Measurements from ENCODE around the gene PDS5B. TPM values are rescaled to one million over a fixed set of nuclear protein-coding genes. Genes with fewer than 3 reads are reported as not detected.
A peak's percentile ranks its signal among the peaks of the same experiment; 100 is the strongest.

The PDS5B gene
- total RNA-seq, 4 donors from 2014 or later, result 10.0 to 91.3 (median 32.1) TPM

GRCh38 chr13:32639502-32640105 lies 53.4 kb downstream of the PDS5B start:
- Histone ChIP-seq H3K4me3 (no peak overlapping the region), H3K9me3 (no peaks in the 10 kb centered on the region), H3K4me1 (peaks cover 0 to 34% (median 13%) of the 10 kb centered on the region in 4 donors), H3K27me3 (no peaks in the 10 kb centered on the region), H3K27ac (no peak overlapping the region), H3K36me3 (no peaks in the 10 kb centered on the region)
- in situ Hi-C loops (cut with MboI; ENCODE audit: low pct_ligation_motif_present in 1 of 4, low pct_unique_long_range_greater_than_20kb in 1 of 4, low sequenced_read_pairs in 3 of 4) (loop anchor here in 2 of 4 donors (5.0 to 10.0 kb wide), 2 partner anchors 47 to 55 kb away; partner anchors contain the start of gene PDS5B (in 1 of the 2)), intact Hi-C loops (cut with DNase I; ENCODE audit: low total_unique reads) (loop anchor here (2.0 kb wide), 1 partner anchor 53 kb away; the partner anchor contains the start of gene PDS5B)
- TF ChIP-seq POLR2A (IDR thresholded peaks at IDR 0.05), result no peak
- TF ChIP-seq, protein P1, sequence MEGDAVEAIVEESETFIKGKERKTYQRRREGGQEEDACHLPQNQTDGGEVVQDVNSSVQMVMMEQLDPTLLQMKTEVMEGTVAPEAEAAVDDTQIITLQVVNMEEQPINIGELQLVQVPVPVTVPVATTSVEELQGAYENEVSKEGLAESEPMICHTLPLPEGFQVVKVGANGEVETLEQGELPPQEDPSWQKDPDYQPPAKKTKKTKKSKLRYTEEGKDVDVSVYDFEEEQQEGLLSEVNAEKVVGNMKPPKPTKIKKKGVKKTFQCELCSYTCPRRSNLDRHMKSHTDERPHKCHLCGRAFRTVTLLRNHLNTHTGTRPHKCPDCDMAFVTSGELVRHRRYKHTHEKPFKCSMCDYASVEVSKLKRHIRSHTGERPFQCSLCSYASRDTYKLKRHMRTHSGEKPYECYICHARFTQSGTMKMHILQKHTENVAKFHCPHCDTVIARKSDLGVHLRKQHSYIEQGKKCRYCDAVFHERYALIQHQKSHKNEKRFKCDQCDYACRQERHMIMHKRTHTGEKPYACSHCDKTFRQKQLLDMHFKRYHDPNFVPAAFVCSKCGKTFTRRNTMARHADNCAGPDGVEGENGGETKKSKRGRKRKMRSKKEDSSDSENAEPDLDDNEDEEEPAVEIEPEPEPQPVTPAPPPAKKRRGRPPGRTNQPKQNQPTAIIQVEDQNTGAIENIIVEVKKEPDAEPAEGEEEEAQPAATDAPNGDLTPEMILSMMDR (IDR thresholded peaks at IDR 0.05), result peak; percentile 68 to 79 (median 77)
- WGBS, 2 donors (ENCODE audit: low coverage in 1 of 2), result 25 to 29% methylated on average over 4 of the region's 4 CpGs
- DNase-seq, result peak; percentile 57

DNA sequence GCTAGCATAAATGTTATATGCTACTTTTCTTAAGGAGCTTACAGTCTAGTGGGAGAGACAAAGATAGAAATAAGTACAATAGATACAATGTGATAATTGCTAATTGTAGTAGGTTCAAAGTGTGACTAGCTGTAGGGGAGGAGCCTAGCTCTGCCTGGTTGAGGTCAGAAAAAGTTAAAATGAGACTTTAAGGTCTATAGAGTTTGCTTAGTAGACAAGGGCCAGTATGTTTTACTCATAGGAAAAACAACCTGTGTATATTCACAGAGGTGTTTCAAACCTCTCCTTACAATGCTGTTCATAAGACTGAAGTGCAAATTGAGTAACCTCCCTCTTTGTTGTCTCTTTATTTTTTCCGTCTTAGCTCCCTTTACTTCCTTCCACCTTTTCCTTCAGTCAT lies 56.1 kb downstream of the PDS5B start:
- intact Hi-C loops (cut with DNase I; ENCODE audit: low total_unique reads), result no loop called here
- Histone ChIP-seq H3K36me3 (no peaks in the 10 kb centered on the region), H3K9me3 (no peaks in the 10 kb centered on the region), H3K27me3 (no peaks in the 10 kb centered on the region), H3K4me1 (peaks cover 0 to 53% (median 13%) of the 10 kb centered on the region in 4 donors), H3K4me3 (no peak overlapping the region), H3K27ac (no peak overlapping the region)
- no peak for DNase-seq
- no peak for TF ChIP-seq POLR2AphosphoS5 (IDR thresholded peaks at IDR 0.05)
- TF ChIP-seq POLR2A (IDR thresholded peaks at IDR 0.05), result no peak
- TF ChIP-seq EP300 (IDR thresholded peaks at IDR 0.05; ENCODE audit: low read depth), result no peak
- TF ChIP-seq, protein P1 (IDR thresholded peaks at IDR 0.05), result no peak
- 64 to 67% methylated on average over 1 of the region's 1 CpG for WGBS, 2 donors (ENCODE audit: low coverage in 1 of 2)
- in situ Hi-C loops (cut with MboI; ENCODE audit: low pct_ligation_motif_present in 1 of 4, low pct_unique_long_range_greater_than_20kb in 1 of 4, low sequenced_read_pairs in 3 of 4), result loop anchor here in 1 of 4 donors (5.0 kb wide), 1 partner anchor 50 kb away; no protein-coding TSS in a partner anchor

DNA sequence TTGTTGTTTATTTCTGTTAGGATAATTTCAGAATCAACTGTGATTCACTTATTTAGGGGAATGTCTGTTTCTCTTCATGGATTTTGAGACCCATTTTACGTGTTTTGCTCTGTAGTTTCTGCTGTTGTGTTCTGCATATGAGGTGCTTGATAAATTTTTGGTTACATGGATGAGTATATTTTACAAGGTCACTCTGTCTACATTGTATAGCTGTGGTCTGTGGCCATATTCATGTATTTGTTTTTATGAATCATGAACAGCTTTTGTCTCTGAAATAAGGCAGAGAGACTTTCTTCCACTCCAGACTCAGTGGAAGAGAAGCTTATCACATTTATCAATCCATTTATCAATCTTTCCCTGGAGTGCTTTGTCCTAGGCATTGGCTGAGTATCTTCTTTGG lies 56.6 kb downstream of the PDS5B start:
- no peak overlapping the region for H3K27ac ChIP-seq
- H3K36me3 ChIP-seq, result no peaks in the 10 kb centered on the region
- WGBS, 2 donors (ENCODE audit: low coverage in 1 of 2), result 59 to 64% methylated on average over 1 of the region's 1 CpG
- no peak overlapping the region for H3K4me3 ChIP-seq
- intact Hi-C loops (cut with DNase I; ENCODE audit: low total_unique reads), result no loop called here
- in situ Hi-C loops (cut with MboI; ENCODE audit: low pct_ligation_motif_present in 1 of 4, low pct_unique_long_range_greater_than_20kb in 1 of 4, low sequenced_read_pairs in 3 of 4), result loop anchor here in 1 of 4 donors (5.0 kb wide), 1 partner anchor 51 kb away; no protein-coding TSS in a partner anchor
- TF ChIP-seq, protein P1 (IDR thresholded peaks at IDR 0.05), result no peak
- TF ChIP-seq EP300 (IDR thresholded peaks at IDR 0.05; ENCODE audit: low read depth) (no peak), POLR2A (IDR thresholded peaks at IDR 0.05) (no peak), POLR2AphosphoS5 (IDR thresholded peaks at IDR 0.05) (no peak)
- H3K4me1 ChIP-seq, result peaks cover 0 to 57% (median 15%) of the 10 kb centered on the region in 4 donors
- H3K9me3 ChIP-seq, result no peaks in the 10 kb centered on the region
- H3K27me3 ChIP-seq, result no peaks in the 10 kb centered on the region
- DNase-seq, result no peak

- H3K27ac ChIP-seq, result no peak overlapping the region
- no peak for DNase-seq
- in situ Hi-C loops (cut with MboI; ENCODE audit: low pct_ligation_motif_present in 1 of 4, low pct_unique_long_range_greater_than_20kb in 1 of 4, low sequenced_read_pairs in 3 of 4) (no loop called here), intact Hi-C loops (cut with DNase I; ENCODE audit: low total_unique reads) (no loop called here)
- H3K9me3 ChIP-seq, result no peaks in the 10 kb centered on the region
- no peak overlapping the region for H3K4me3 ChIP-seq
- no peaks in the 10 kb centered on the region for H3K36me3 ChIP-seq
- no peaks in the 10 kb centered on the region for H3K27me3 ChIP-seq
- 56 to 72% methylated on average over 1 to 2 of the region's 2 CpGs for WGBS, 2 donors (ENCODE audit: low coverage in 1 of 2)
- TF ChIP-seq EP300 (IDR thresholded peaks at IDR 0.05; ENCODE audit: low read depth) (no peak), POLR2AphosphoS5 (IDR thresholded peaks at IDR 0.05) (no peak), POLR2A (IDR thresholded peaks at IDR 0.05) (no peak)
- TF ChIP-seq, protein P1 (IDR thresholded peaks at IDR 0.05), result no peak
- H3K4me1 ChIP-seq, result peaks cover 0 to 60% (median 18%) of the 10 kb centered on the region in 4 donors
Measured at GRCh38 chr13:32645854-32646253, 59.6 kb downstream of the PDS5B start.
